NCI-H460 (cell line): ENCODE results near the gene PIGP. TPM values are rescaled to one million over a fixed set of nuclear protein-coding genes. Genes with fewer than 3 reads are reported as not detected.
"Not testable (repeated sequence)": the region's sequence is repeated elsewhere in the genome, so short reads cannot be mapped to it uniquely, and the experiment has no call there.

Experiments
- DNase-seq: peaks from one replicate; pipeline ENCODE4 v3.0.0-alpha.2; 2016; ENCODE audit warnings: low read depth; ENCODE audit errors: extremely low read depth
- polyA plus RNA-seq: library from polyadenylated mRNA; depleted of rRNA; stranded (reverse); fragments of >200 nt; gene quantifications from 2 replicates; pipeline ENCODE4 v1.2.3, GENCODE V29; 2014; cell fraction: nucleus; rRNA removed
- total RNA-seq: library from RNA; depleted of rRNA; stranded (reverse); fragments of >200 nt; shearing (Covaris generic); gene quantifications from 2 replicates; pipeline ENCODE4 v1.2.3, GENCODE V29; 2014; rRNA removed

The PIGP gene
- 28.2 TPM in 2 replicates for total RNA-seq
- polyA plus RNA-seq, result 5.7 and 13.0 TPM in 2 replicates

DNA sequence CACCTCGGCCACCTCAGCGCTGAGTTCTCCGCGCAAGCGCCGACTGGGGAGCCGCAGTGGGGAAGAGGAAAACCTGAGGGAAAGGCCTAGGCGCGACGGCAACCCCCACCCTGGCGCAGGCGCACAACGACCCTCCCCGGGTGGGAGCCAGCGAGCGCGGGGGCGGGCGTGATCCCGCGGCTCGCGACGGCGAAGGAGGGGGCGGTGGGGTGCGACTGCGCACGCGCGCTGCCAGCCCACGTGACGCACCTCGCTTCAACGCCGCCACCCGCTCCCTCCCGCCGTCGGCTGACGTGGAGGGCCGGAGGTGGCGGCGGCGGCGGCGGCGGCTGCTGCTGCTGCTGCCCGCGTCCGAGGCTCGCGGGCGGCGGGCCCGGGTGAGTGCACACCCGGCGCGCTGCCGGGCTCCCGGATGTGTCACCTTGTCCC, at the start of gene PIGP, which contains the start of gene TTC3:
Gene PIGP, minus strand, starts transcription at position 84 of the 429 bp plus-strand sequence. CDS start 556 bp downstream, outside the sequence.
Gene TTC3, plus strand, starts transcription at position 267 of the 429 bp plus-strand sequence. CDS start 14,004 bp downstream, outside the sequence.
- DNase-seq, result peak; percentile 82

DNA sequence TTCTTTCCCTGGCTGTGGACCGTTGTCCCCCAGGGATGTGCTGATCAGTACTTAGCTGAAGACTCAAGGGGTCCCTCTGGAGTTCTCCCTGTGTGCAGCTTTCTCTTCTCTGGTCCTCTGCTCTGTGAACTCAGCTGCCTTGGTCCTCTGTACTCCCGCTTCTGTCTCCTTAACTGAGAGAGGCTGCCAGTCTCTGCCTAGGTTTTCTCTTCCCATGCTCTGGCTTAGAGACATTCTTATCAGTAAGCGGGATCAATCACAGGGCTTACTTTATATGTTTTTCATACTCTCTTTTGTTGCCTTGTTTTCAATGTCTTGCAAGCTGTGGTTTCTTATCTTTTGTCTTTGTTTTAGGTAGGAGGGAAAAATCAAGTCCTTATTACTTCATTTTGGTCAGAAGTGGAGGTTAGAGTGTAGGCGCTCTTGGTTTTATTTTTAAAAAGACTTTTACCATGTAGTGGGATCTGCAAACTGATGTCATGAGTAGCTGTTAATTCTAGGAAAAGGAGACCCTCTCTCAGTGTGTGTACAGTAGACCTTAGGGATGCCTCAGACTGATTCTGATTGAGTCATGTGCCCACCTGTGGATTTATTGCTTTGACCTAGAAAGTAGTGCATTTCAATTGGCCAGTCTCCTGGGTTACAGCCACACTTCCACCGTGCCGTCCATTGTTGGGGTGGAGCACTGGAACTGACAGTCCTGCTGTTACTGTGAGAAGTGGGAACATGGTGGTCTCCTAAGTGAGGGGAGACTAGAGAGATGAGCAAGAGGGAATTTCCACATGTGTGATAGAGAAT, 46.7 kb upstream of the PIGP start:
- no peak for DNase-seq

DNA sequence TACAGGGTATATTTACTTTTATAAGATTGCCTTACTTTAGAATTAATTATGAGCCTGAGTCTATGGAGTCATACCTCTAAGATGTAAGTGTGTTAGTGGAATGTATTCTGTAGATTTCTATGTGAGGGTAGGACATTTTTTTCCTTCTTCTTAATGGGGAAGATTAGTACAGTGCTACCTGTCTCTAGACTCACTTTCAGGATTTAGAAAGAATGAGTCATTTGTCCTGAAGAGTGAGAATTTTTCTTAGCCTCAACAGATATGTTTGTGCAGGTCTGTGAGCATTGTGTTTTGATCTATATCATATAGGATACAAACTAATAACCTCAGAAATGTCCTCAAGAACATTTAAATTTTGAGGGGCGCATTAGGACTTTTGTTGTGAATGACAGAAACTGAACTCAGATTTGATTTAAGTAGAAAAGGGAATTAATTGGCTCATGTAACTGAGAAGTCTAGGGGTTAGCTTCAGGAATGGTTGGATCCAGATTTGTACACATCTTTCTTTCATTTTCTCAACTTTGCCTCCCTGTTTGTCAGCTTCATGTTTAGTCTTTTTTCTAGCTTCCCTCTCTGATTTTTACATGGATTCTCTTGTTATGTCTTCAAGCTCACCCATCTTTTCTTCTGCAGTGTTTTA, 45.4 kb upstream of the PIGP start:
- DNase-seq, result no peak

DNA sequence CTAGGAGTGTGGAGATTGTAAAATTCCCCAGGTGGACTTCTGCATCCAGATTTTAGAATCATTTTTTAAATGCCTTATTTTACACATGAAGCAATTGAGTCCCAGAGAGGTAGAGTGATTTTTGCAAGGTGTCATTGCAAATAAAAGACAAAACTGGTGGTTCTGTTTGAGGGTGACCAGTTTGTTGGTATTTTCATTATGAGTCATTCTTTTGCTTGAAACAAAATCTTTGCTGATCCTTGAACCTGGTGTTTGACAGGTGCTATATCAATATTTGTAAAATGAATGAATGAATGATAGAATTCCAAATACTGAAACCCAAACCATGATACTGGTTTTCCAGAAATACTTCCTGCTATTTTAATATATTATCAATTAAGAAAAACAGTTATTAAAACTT, 44.3 kb upstream of the PIGP start:
- no peak for DNase-seq

DNA sequence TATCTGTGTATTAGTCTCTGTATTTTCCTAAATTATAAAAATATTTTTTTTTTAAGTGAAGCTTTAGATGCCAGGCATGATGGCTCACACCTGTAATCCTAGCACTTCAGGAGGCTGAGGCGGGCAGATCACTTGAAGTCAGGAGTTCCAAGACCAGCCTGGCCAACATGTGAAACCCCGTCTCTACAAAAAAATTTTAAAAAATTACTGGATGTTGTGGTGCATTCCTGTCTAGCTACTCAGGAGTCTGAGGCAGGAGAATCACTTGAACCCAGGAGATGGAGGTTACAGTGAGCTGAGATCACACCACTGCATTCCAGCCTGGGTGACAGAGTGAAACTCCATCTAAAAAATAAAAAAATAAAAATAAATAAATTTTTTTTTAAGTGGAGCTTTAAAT, 43.6 kb upstream of the PIGP start:
- DNase-seq, result not testable (repeated sequence)

DNA sequence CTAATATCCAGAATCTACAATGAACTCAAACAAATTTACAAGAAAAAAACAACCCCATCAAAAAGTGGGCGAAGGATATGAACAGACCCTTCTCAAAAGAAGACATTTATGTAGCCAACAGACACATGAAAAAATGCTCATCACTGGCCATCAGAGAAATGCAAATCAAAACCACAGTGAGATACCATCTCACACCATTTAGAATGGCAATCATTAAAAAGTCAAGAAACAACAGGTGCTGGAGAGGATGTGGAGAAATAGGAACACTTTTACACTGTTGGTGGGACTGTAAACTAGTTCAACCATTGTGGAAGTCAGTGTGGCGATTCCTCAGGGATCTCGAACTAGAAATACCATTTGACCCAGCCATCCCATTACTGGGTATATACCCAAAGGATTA, 41.4 kb upstream of the PIGP start:
- DNase-seq, result not testable (repeated sequence)

DNA sequence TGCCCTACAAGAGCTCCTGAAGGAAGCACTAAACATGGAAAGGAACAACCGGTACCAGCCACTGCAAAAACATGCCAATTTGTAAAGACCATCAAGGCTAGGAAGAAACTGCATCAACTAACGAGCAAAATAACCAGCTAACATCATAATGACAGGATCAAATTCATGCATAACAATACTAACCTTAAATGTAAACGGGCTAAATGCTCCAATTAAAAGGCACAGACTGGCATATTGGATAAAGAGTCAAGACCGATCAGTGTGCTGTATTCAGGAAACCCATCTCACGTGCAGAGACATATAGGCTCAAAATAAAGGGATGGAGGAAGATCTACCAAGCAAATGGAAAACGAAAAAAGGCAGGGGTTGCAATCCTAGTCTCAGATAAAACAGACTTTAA, 38.2 kb upstream of the PIGP start:
- DNase-seq, result not testable (repeated sequence)

DNA sequence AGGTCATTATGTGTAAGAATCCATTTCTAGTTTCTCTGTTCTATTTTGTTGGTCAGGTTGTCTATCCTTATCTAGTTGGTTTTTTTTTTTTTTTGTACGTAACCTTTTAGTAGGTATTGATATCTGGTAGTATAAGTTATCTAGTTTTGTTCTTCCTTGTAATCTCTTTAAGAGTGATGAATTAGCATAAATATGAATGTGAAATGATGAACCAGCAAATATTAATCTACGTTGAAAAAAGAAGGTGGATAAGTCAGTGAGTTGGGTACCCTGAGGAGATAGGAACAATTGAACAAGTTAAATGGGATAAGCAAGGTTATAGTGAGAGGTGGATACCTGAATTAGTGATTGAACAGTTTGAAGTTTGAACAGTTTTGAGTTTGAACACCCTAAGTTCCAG, 34.1 kb upstream of the PIGP start:
- no peak for DNase-seq

DNA sequence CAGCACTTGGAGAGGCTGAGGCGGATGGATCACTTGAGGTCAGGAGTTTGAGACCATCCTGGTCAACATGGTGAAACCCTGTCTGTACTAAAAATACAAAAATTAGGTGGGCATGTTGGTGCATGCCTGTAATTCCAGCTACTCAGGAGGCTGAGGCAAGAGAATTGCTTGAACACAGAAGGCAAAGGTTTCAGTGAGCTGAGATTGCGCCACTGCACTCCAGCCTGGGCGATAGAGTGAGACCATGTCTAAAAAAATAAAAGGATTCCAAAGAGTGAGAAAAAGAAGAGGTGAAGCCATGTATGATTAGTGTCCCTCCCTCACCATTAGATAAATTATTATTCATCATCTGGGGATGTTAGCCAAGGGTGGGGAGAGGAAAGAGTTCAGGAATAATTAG, 29.9 kb upstream of the PIGP start:
- DNase-seq, result not testable (repeated sequence)

DNA sequence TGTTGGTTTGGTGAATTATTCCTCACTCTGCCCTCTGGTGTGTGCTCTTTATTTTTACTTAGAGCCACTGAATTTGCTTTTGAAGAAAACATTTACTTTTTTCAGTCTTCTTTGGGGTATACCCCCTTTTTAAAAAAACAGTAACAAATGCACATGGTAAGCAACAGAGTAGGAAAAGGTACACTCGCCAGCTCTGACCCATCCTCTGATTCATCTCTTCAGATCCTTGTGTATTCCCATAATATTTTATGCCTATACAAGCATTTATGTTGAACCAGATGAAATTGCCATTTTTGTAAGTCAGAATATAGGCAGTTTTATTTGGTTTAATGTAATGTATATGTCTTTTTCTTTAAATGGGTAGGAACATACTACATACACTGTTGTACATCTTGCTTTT, 28.5 kb upstream of the PIGP start:
- no peak for DNase-seq

DNA sequence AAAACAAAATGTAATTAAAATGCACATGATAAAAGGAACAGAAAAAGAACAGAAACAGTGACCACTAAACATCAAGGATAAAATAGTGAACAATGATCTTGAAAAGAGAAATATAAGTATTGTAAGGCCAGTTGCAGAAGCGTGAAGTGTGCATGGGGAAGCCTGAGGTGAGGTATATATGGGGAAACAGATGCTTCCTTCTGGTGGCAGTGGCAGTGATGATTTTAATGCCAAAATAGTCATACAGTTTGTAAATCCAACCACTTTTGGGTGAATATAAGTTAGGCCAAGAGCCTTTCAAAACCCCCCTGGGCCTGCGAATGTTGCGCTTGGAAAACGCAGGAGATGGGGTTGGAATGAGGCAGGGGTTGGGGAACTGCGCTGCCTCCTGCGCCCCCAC, 27.4 kb upstream of the PIGP start:
- no peak for DNase-seq

DNA sequence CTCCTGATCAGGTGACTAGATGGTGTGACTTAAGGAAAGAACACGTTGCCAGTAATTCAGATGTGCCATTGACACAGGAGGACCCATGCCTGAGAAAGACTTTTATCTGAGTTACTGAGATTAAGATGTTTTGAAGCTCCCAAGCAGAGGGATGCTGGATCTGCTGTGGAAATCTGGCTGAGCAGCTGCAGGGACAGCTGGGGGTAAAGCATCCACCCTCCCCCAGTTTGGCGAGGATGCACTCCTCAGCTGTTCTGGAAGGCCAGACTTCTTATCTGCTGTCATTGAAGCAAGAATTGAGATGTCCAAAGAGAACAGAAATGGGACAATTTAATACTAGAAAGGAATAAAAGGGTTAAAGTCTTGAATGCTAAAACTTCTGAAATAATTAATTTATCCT, 25.9 kb upstream of the PIGP start:
- DNase-seq, result no peak

DNA sequence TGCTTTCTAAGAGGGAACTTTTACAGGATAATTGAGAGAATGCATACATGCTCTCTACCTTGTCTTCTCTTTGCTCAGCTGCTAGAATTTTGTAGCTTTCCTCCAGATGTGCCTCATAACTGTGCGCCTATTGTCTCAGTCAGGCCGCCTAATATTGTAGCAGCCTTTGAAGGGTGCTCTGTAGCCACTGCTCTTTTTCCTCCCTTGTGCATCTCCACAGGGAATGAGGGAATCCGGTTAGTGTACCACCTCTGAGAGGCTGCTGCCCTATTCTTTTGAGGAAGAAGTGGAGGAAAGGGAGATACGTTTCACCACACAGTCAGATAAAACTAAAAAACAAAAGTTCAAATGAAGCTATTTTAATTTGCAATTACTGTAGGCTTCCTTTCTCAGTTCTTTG, 22.9 kb upstream of the PIGP start:
- DNase-seq, result no peak

DNA sequence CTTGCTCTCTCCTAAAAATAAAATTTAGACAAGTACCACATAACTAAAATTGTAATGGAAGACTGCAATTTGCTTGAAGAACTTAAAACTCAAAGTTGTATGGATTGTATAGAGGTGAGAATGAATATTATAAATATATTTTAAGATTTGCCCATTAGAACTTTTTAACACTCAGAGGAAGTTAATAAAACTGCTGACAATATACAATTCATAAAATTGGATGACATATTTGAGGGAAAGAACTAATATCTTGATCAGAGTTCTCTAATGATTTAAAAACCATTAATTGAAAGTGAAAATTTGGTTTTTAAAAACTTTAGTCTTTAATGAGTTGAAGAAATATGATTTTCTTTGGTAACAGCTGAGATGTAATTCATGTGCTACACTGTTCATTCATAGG, 21.1 kb upstream of the PIGP start:
- DNase-seq, result no peak

DNA sequence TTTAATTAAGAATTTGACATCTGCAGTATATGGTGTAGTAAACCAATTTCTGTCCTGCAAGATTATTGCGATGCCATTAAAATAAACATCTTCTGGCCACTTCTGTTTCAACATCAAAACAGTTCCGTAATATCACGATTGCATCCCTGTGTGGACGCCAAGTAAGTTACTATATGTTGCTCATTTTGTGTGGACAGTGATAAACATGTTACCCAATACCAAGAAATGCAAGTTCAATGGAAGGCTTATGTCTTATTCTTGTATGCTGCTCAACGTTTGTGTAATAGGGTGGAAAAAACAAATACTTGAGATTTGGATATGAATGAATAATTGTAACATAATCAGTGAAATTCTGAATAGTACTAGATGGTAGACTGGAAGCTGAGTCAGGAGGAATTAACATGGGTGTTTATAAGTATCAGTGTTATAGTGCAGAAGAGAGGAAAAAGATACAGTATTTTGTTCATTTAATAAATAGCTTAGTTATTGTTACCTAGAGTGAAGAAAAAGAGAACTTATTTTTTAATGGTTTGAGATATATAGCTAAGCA, 15.4 kb upstream of the PIGP start:
- no peak for DNase-seq

DNA sequence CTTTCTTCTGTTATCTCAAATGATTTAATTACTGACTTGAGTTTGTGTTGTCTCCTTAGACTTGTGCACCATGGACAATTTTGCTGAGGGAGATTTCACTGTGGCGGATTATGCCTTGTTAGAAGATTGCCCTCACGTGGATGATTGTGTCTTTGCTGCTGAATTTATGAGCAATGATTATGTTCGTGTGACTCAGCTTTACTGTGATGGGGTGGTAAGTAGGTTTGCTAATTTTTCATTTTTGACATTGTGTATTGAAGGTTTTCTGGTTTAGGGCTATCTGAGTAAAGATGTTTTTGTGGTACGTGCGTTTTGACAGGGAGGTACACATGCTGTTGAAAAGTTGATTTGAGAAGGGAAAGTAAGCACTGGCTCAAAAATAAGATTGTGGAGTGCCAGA, 14.3 kb upstream of the PIGP start:
- peak; percentile 57 for DNase-seq

DNA sequence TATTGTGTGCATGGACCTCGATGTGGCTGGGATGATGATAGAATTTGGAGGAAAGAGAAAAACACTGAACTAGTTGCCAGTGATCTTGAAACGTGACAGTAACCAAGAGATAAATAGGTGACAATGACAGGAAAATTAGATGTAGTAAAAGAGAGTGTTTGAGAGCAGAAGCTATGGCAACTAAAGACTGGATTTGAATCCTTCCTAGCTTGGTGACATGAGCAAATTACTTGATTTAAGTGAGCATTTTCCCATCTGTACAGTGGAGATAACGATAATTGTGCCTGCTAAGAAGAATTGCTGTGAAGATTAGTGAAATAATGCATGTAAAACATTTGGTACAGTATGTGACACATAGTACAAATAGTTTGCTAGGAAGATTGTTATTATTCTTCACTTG, 12.9 kb upstream of the PIGP start:
- no peak for DNase-seq

DNA sequence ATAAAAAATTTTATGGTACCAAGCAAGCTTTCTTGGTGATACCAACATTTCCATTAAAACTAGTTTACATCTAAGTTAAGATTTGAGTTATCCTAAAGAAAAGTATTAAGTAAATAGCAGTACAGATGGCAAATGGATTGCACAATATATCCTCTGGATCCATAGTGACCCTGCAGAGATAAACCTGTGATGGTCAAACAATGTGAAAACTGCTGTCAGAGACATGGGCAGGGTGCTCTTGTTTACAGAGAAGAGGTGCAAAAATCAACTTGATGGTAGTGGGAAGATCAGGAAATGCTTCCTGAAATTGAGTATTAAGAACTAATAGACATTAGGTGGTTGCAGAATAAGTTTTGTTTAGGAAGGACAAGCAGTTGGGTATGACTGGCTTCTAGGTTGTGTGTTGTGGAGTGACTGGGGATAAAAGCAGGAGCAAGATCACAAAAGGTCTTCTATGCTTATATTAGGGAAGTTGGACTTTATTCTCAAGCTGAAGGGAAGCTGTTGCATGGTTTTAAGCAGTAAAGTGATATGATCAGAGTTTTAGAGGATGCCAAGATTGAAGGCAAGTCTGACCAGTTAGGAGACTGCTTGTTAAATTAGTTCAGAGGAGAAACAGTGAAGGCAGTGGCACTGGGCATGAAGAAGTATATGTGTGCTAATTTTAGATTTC, 10.1 kb upstream of the PIGP start:
- no peak for DNase-seq

DNA sequence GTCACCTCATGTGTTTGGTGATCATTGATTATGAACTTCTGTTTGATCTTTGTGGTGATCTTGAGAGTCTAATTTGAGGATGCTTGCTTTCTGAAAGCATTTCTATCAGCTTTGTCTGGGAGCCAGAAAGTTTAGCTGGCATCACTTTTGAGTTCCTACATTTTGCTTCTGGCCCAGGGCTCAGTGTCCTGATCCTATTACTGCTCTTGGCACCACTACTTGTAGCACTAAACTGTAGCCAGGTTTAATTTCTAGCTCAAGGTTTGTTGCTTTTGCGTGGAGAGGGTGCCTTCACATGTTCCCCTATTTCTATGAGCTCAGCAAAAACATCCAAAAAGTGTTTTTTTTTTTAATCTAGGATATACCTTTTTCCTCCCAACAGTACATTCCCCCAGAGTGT, 9.5 kb upstream of the PIGP start:
- no peak for DNase-seq

DNA sequence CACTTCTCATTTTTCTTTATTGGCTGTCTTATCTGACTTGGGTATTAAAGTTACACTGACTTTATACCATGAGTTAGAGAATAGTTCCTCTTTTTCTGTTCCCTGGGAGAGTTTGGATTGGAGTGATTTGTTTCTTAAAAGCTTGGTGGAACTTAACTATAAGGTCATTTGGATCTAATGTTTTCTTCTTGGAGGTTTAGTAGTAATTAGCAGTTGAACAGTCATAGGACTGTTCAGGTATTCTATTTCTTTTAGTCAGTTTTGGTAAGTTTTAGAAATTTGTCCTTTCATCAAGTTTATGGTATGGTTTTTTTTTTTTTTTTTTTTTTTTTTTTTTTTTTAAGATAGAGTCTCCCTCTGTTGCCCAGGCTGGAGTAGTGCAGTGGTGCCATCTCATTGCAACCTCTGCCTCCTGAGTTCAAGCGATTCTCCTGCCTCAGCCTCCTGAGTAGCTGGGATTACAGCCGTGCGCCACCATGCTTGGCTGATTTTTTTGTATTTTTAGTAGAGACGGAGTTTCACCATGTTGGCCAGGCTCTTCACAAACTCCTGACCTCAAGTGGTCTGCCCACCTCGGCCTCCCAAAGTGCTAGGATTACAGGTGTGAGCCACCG, 6.4 kb upstream of the PIGP start:
- DNase-seq, result no peak

DNA sequence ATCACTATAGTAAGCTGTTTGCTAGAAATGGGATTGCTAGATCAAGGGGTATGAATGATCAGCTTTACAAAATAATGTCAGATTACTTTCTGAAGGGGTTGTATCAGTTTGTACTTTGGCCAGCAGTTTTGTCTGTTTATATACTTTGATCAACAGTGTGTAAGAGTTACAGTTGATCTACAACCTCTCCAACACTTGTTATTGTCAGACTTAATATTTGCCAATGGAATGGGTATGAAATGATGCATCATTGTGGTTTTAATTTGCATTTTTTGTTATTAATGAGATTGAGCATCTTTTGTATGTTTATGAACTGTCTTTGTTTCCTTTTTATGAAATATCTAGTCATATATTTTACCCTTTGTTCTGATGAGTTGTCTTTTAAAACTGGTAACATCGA, 4.5 kb upstream of the PIGP start:
- no peak for DNase-seq
